Thyroid gland (tissue), 4 donors: ENCODE data around the gene FAM24B.

ENCODE experiments used
- CTCF ChIP-seq, 6 experiments: fragments of 200-600 bp in 3 of 6; fragments of 450-650 bp in 3 of 6; sonication (generic) in 3 of 6; IDR thresholded peaks; one replicate each; pipeline ENCODE4 v1.5.1; 2016 to 2019; ENCODE audit warnings: antibody characterized with exemption in 6 of 6, mild to moderate bottlenecking in 2 of 6, inconsistent platforms in 1 of 6, moderate library complexity in 1 of 6
- POLR2A ChIP-seq, 2 donors: fragments of 450-650 bp; IDR thresholded peaks; one replicate each; pipeline ENCODE4 v1.6.1; 2017; ENCODE audit warnings: antibody characterized with exemption in 2 of 2, mild to moderate bottlenecking in 2 of 2, moderate library complexity in 1 of 2

- TF ChIP-seq POLR2A (IDR thresholded peaks at IDR 0.05) (no peak), CTCF (IDR thresholded peaks at IDR 0.05) (no peak)
Measured at GRCh38 chr10:122815458-122815857, 63.9 kb downstream of the FAM24B start.
